GM23338 (cell line): ENCODE measurements around the gene EML1. TPM values are rescaled to one million over a fixed set of nuclear protein-coding genes. Genes with fewer than 3 reads are reported as not detected.

Experiments used
- ATAC-seq: fragments of 200-7000 bp; cut with Tn5 transposase; 3 replicates; pipeline ENCODE4 v1.9.1; 2020
- DNase-seq: peaks from one replicate; pipeline ENCODE4 v3.0.0-alpha.2; 2015; ENCODE audit warnings: low spot score
- H2AFZ ChIP-seq: fragments of 200-600 bp; sonication (generic); 2 replicates; pipeline ENCODE4 v1.8.0; 2016; ENCODE audit warnings: antibody characterized with exemption, mild to moderate bottlenecking, moderate library complexity
- H3F3A ChIP-seq: fragments of 200-600 bp; sonication (generic); replicated peaks from 2 replicates; pipeline ENCODE4 v1.8.0; 2017; ENCODE audit warnings: antibody characterized with exemption, mixed run types, low read depth
- H3K27ac ChIP-seq: fragments of 200-600 bp; sonication (generic); 2 replicates; pipeline ENCODE4 v1.6.1; 2016; ENCODE audit warnings: low read depth
- H3K27me3 ChIP-seq: fragments of 200-600 bp; sonication (generic); 2 replicates; pipeline ENCODE4 v1.8.0; 2016; ENCODE audit warnings: mild to moderate bottlenecking, mixed run types, moderate library complexity; ENCODE audit not compliant: insufficient read depth
- H3K36me3 ChIP-seq: fragments of 200-600 bp; sonication (generic); 2 replicates; pipeline ENCODE4 v1.8.0; 2016; ENCODE audit warnings: mild to moderate bottlenecking; ENCODE audit not compliant: insufficient read depth
- H3K4me1 ChIP-seq: fragments of 200-600 bp; sonication (generic); 2 replicates; pipeline ENCODE4 v1.8.0; 2016; ENCODE audit warnings: mild to moderate bottlenecking, moderate library complexity; ENCODE audit not compliant: insufficient read depth
- H3K4me2 ChIP-seq: fragments of 200-600 bp; sonication (generic); 2 replicates; pipeline ENCODE4 v1.7.1; 2017; ENCODE audit warnings: mixed run types
- H3K4me3 ChIP-seq: fragments of 200-600 bp; sonication (generic); 2 replicates; pipeline ENCODE4 v1.6.1; 2016; ENCODE audit warnings: mixed run types
- H3K79me2 ChIP-seq: fragments of 200-600 bp; sonication (generic); replicated peaks from 2 replicates; pipeline ENCODE4 v1.8.0; 2017; ENCODE audit warnings: mild to moderate bottlenecking; ENCODE audit not compliant: insufficient read depth
- H3K9me2 ChIP-seq: fragments of 200-600 bp; sonication (generic); 2 replicates; pipeline ENCODE4 v1.8.0; 2017; ENCODE audit not compliant: insufficient read depth
- H4K20me1 ChIP-seq: fragments of 200-600 bp; sonication (generic); replicated peaks from 2 replicates; pipeline ENCODE4 v1.8.0; 2017; ENCODE audit warnings: mild to moderate bottlenecking; ENCODE audit not compliant: insufficient read depth
- H3K27ac Mint-ChIP-seq: 2 replicates; pipeline ENCODE4 v1.8.0; 2020; ENCODE audit warnings: inconsistent platforms, mild to moderate bottlenecking, moderate library complexity, mixed read lengths
- H3K27me3 Mint-ChIP-seq: 3 replicates; pipeline ENCODE4 v1.8.0; 2022; ENCODE audit warnings: low read depth, mild to moderate bottlenecking, moderate library complexity, mixed read lengths, inconsistent platforms; ENCODE audit not compliant: insufficient read depth, poor library complexity
- H3K36me3 Mint-ChIP-seq: 3 replicates; pipeline ENCODE4 v1.8.0; 2021; ENCODE audit warnings: low read depth, mild to moderate bottlenecking, inconsistent platforms, moderate library complexity, mixed read lengths
- H3K4me1 Mint-ChIP-seq: 3 replicates; pipeline ENCODE4 v1.8.0; 2020; ENCODE audit warnings: mild to moderate bottlenecking, inconsistent platforms, mixed read lengths
- H3K4me3 Mint-ChIP-seq: 3 replicates; pipeline ENCODE4 v1.8.0; 2021; ENCODE audit warnings: moderate library complexity, mild to moderate bottlenecking, inconsistent platforms, mixed read lengths
- H3K9me3 Mint-ChIP-seq: 3 replicates; pipeline ENCODE4 v1.8.0; 2020; ENCODE audit warnings: moderate library complexity, mild to moderate bottlenecking, inconsistent platforms, mixed read lengths
- CREB1 ChIP-seq: fragments of 250-450 bp; sonication (Bioruptor Pico); IDR thresholded peaks from 2 replicates; pipeline ENCODE4 v1.5.0; 2020; ENCODE audit warnings: low read depth, mild to moderate bottlenecking, moderate library complexity
- EZH2 ChIP-seq: fragments of 200-600 bp; sonication (generic); IDR thresholded peaks from one replicate; pipeline ENCODE4 v1.8.0; 2017; ENCODE audit warnings: antibody characterized with exemption, mild to moderate bottlenecking, low read depth; ENCODE audit not compliant: unreplicated experiment
- EZH2phosphoT487 ChIP-seq: fragments of 200-600 bp; sonication (generic); IDR thresholded peaks from one replicate; pipeline ENCODE4 v1.8.1; 2018; ENCODE audit warnings: antibody characterized with exemption; ENCODE audit not compliant: unreplicated experiment
- JUNB ChIP-seq: IDR thresholded peaks from one replicate; pipeline ENCODE4 v1.6.1; 2016; ENCODE audit warnings: antibody characterized with exemption; ENCODE audit not compliant: unreplicated experiment
- NANOG ChIP-seq: IDR thresholded peaks from 2 replicates; pipeline ENCODE4 v1.6.1; 2016; ENCODE audit warnings: antibody characterized with exemption, borderline replicate concordance
- POLR2AphosphoS5 ChIP-seq: IDR thresholded peaks from 2 replicates; pipeline ENCODE4 v1.6.1; 2016; ENCODE audit warnings: antibody characterized with exemption, low read depth
- STAT1 ChIP-seq: IDR thresholded peaks from one replicate; pipeline ENCODE4 v1.6.1; 2016; ENCODE audit warnings: antibody characterized with exemption; ENCODE audit not compliant: unreplicated experiment
- ZNF114 ChIP-seq: fragments of 250-450 bp; sonication (Bioruptor Pico); IDR thresholded peaks from 2 replicates; pipeline ENCODE4 v1.5.0; 2020; ENCODE audit warnings: mild to moderate bottlenecking, moderate library complexity
- polyA plus RNA-seq: library from polyadenylated mRNA; unstranded; fragments of >200 nt; fragmentation: Nextera tagmentation; extraction: Ambion mirVana; gene quantifications from 2 replicates; pipeline ENCODE4 v1.2.1, GENCODE V29; 2016
- total RNA-seq: library from RNA; depleted of rRNA; stranded (reverse); fragments of >200 nt; shearing (Covaris generic); gene quantifications from 2 replicates; pipeline ENCODE4 v1.2.3, GENCODE V29; 2014
- TF ChIP-seq, protein P1 (sequence below): fragments of 250-450 bp; sonication (Bioruptor Pico); IDR thresholded peaks from 2 replicates; pipeline ENCODE4 v1.5.0; 2020; ENCODE audit warnings: mild to moderate bottlenecking, moderate library complexity
- TF ChIP-seq, protein P2 (sequence below), 2 experiments: fragments of 200-600 bp in 1 of 2; sonication (generic) in 1 of 2; conservative IDR thresholded peaks; 2 replicates each; pipeline versions ENCODE4 v1.5.1 to v1.6.1; 2016 to 2017; ENCODE audit warnings: antibody characterized with exemption in 2 of 2, low read depth in 2 of 2, mild to moderate bottlenecking in 2 of 2, moderate library complexity in 1 of 2

EML1 gene
- total and polyA plus RNA-seq, 2 experiments from 2014 or later: 7.0 to 18.1 TPM

DNA sequence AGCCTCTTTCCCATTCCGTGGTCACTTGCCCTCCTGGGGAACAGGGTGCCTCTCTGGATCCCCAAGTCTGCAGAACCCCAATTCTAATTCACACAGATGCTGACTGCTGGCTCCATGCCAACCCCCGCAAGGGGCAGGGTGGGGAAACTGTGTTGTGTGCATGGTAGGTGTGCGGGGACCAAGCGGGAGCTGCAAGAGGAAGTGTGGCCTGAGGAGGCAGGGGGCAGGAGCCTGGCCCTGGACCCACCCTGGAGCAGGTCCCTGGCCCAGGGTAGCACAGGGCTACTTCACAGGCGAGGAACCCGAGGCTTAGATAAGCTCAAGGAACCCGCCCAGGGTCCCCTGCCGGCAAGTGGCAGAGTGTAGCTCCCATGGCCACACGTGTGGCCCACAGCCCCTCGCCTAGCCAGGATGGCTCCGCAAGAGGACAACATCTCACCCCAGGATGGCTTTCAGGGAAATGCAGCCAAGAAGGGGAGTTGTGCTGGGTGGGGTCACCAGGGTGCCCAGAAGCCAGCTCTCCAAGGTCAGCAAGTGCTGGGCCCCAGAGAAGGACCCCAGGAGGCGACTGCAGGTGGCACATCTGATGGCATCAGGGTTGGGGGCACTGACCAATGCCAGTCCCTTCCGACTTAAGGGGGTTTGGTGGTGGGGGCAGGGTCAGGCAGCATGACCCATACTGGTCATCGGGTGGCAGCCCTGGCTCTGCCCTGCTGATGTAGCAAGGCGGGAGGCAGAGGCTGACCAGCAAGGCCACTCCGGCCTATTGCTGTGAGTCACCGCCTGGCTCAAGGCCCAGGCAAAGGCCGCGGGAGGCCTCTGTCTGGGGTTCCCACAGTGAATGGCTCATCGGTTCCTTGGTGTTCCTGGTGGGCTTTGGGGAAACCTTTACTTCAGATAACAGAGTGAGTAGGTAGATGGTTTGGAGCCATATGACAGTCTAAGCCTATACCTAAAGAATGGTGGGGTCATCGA, 37.3 kb upstream of the EML1 start:
- Mint-ChIP-seq H3K36me3 (no peaks in the 10 kb centered on the region), H3K27ac (no peak overlapping the region), H3K4me1 (peaks cover 36% of the 10 kb centered on the region), H3K27me3 (peaks cover 22% of the 10 kb centered on the region), H3K4me3 (no peak overlapping the region), H3K9me3 (no peaks in the 10 kb centered on the region)
- TF ChIP-seq ZNF114 (CRISPR knock-in tag) (no peak), CREB1 (CRISPR knock-in tag) (no peak), STAT1 (no peak), EZH2 (no peak), JUNB (no peak), EZH2phosphoT487 (no peak), POLR2AphosphoS5 (no peak), NANOG (no peak)
- TF ChIP-seq, protein P1, sequence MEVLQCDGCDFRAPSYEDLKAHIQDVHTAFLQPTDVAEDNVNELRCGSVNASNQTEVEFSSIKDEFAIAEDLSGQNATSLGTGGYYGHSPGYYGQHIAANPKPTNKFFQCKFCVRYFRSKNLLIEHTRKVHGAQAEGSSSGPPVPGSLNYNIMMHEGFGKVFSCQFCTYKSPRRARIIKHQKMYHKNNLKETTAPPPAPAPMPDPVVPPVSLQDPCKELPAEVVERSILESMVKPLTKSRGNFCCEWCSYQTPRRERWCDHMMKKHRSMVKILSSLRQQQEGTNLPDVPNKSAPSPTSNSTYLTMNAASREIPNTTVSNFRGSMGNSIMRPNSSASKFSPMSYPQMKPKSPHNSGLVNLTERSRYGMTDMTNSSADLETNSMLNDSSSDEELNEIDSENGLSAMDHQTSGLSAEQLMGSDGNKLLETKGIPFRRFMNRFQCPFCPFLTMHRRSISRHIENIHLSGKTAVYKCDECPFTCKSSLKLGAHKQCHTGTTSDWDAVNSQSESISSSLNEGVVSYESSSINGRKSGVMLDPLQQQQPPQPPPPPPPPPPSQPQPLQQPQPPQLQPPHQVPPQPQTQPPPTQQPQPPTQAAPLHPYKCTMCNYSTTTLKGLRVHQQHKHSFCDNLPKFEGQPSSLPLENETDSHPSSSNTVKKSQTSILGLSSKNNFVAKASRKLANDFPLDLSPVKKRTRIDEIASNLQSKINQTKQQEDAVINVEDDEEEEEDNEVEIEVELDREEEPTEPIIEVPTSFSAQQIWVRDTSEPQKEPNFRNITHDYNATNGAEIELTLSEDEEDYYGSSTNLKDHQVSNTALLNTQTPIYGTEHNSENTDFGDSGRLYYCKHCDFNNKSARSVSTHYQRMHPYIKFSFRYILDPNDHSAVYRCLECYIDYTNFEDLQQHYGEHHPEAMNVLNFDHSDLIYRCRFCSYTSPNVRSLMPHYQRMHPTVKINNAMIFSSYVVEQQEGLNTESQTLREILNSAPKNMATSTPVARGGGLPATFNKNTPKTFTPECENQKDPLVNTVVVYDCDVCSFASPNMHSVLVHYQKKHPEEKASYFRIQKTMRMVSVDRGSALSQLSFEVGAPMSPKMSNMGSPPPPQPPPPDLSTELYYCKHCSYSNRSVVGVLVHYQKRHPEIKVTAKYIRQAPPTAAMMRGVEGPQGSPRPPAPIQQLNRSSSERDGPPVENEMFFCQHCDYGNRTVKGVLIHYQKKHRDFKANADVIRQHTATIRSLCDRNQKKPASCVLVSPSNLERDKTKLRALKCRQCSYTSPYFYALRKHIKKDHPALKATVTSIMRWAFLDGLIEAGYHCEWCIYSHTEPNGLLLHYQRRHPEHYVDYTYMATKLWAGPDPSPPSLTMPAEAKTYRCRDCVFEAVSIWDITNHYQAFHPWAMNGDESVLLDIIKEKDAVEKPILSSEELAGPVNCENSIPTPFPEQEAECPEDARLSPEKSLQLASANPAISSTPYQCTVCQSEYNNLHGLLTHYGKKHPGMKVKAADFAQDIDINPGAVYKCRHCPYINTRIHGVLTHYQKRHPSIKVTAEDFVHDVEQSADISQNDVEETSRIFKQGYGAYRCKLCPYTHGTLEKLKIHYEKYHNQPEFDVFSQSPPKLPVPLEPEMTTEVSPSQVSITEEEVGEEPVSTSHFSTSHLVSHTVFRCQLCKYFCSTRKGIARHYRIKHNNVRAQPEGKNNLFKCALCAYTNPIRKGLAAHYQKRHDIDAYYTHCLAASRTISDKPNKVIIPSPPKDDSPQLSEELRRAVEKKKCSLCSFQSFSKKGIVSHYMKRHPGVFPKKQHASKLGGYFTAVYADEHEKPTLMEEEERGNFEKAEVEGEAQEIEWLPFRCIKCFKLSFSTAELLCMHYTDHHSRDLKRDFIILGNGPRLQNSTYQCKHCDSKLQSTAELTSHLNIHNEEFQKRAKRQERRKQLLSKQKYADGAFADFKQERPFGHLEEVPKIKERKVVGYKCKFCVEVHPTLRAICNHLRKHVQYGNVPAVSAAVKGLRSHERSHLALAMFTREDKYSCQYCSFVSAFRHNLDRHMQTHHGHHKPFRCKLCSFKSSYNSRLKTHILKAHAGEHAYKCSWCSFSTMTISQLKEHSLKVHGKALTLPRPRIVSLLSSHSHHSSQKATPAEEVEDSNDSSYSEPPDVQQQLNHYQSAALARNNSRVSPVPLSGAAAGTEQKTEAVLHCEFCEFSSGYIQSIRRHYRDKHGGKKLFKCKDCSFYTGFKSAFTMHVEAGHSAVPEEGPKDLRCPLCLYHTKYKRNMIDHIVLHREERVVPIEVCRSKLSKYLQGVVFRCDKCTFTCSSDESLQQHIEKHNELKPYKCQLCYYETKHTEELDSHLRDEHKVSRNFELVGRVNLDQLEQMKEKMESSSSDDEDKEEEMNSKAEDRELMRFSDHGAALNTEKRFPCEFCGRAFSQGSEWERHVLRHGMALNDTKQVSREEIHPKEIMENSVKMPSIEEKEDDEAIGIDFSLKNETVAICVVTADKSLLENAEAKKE (CRISPR knock-in tag): no peak
- TF ChIP-seq, protein P2, sequence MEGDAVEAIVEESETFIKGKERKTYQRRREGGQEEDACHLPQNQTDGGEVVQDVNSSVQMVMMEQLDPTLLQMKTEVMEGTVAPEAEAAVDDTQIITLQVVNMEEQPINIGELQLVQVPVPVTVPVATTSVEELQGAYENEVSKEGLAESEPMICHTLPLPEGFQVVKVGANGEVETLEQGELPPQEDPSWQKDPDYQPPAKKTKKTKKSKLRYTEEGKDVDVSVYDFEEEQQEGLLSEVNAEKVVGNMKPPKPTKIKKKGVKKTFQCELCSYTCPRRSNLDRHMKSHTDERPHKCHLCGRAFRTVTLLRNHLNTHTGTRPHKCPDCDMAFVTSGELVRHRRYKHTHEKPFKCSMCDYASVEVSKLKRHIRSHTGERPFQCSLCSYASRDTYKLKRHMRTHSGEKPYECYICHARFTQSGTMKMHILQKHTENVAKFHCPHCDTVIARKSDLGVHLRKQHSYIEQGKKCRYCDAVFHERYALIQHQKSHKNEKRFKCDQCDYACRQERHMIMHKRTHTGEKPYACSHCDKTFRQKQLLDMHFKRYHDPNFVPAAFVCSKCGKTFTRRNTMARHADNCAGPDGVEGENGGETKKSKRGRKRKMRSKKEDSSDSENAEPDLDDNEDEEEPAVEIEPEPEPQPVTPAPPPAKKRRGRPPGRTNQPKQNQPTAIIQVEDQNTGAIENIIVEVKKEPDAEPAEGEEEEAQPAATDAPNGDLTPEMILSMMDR (conservative IDR thresholded peaks at IDR 0.05; ENCODE audit: low read depth in 2 of 2): no peak
- peaks cover 13% of the 10 kb centered on the region; the same call in 1 of the 2 replicates for H3K4me1 ChIP-seq
- H3K4me3 ChIP-seq: no peak overlapping the region
- H3K36me3 ChIP-seq: no peaks in the 10 kb centered on the region
- H3F3A ChIP-seq: no peaks in the 10 kb centered on the region
- ATAC-seq (no peak), DNase-seq (no peak)
- no peaks in the 10 kb centered on the region for H3K27me3 ChIP-seq
- no peaks in the 10 kb centered on the region for H3K79me2 ChIP-seq
- H3K27ac ChIP-seq: no peak overlapping the region
- H3K4me2 ChIP-seq: no peak overlapping the region
- H4K20me1 ChIP-seq: no peaks in the 10 kb centered on the region
- H3K9me2 ChIP-seq: no peaks in the 10 kb centered on the region
- H2AFZ ChIP-seq: no peak overlapping the region
